Lower lobe of right lung (tissue), 2 donors: ENCODE results near the gene IFNE. TPM values are rescaled to one million over a fixed set of nuclear protein-coding genes. Genes with fewer than 3 reads are reported as not detected.

Source experiments
- ATAC-seq, 2 donors: fragments of 200-7000 bp; cut with Tn5 transposase; one replicate each; pipeline ENCODE4 v1.9.1; 2020 to 2022; ENCODE audit warnings: mild to moderate bottlenecking in 2 of 2, moderate library complexity in 2 of 2
- DNase-seq: peaks from one replicate; pipeline ENCODE4 v3.0.0-alpha.2; 2020
- H3K27ac ChIP-seq: fragments of 200-600 bp; one replicate; pipeline ENCODE4 v1.8.0; 2022
- H3K27me3 ChIP-seq: fragments of 200-600 bp; one replicate; pipeline ENCODE4 v1.8.0; 2022; ENCODE audit warnings: low read depth
- H3K36me3 ChIP-seq: fragments of 200-600 bp; one replicate; pipeline ENCODE4 v1.8.0; 2022; ENCODE audit warnings: mild to moderate bottlenecking
- H3K4me1 ChIP-seq: fragments of 200-600 bp; one replicate; pipeline ENCODE4 v1.8.0; 2022
- H3K4me3 ChIP-seq: fragments of 200-600 bp; one replicate; pipeline ENCODE4 v1.8.0; 2022; ENCODE audit warnings: mild to moderate bottlenecking
- H3K9me3 ChIP-seq: fragments of 200-600 bp; one replicate; pipeline ENCODE4 v1.8.0; 2022
- CTCF ChIP-seq: fragments of 200-600 bp; IDR thresholded peaks from one replicate; pipeline ENCODE4 v1.8.0; 2022; ENCODE audit warnings: antibody characterized with exemption, mild to moderate bottlenecking
- intact Hi-C: fragments of 100-400 bp; cut with DNase I; formaldehyde crosslinking; loops from one replicate; pipeline ENCODE4 v1.11.0; 2022
- total RNA-seq: library from RNA; stranded (reverse); fragmentation: NEBNext Ultra II Directional; extraction: Animal tissue kit (Norgen Biotek cat#: 25700); gene quantifications from one replicate; pipeline ENCODE4 v1.2.1, GENCODE V29; 2021
- donor health status: DM: no; HTN: yes; CAD: no; lungs with severe emphysema.

IFNE gene
- total RNA-seq, 1 donor from 2014 or later, result not detected

- intact Hi-C loops, result no loop called here
- no peak overlapping the region for H3K27ac ChIP-seq
- H3K4me3 ChIP-seq, result no peak overlapping the region
- no peak for ATAC-seq
- no peak for TF ChIP-seq CTCF
- H3K9me3 ChIP-seq, result no peaks in the 10 kb centered on the region
- H3K36me3 ChIP-seq, result no peaks in the 10 kb centered on the region
- no peaks in the 10 kb centered on the region for H3K27me3 ChIP-seq
- no peak for DNase-seq
- H3K4me1 ChIP-seq, result no peaks in the 10 kb centered on the region
Measured at GRCh38 chr9:21523021-21524014, 41.2 kb upstream of the IFNE start.

- no peaks in the 10 kb centered on the region for H3K4me1 ChIP-seq
- H3K27ac ChIP-seq, result no peak overlapping the region
- no peak for ATAC-seq
- DNase-seq, result no peak
- no peaks in the 10 kb centered on the region for H3K9me3 ChIP-seq
- no peak overlapping the region for H3K4me3 ChIP-seq
- intact Hi-C loops, result no loop called here
- no peaks in the 10 kb centered on the region for H3K36me3 ChIP-seq
- no peaks in the 10 kb centered on the region for H3K27me3 ChIP-seq
- TF ChIP-seq CTCF, result no peak
Measured at GRCh38 chr9:21522348-21522747, 40.2 kb upstream of the IFNE start.

- Histone ChIP-seq H3K9me3 (no peaks in the 10 kb centered on the region), H3K27ac (no peak overlapping the region), H3K4me3 (no peak overlapping the region), H3K4me1 (no peaks in the 10 kb centered on the region), H3K27me3 (no peaks in the 10 kb centered on the region), H3K36me3 (no peaks in the 10 kb centered on the region)
- DNase-seq (no peak), ATAC-seq (no peak)
- intact Hi-C loops, result no loop called here
- no peak for TF ChIP-seq CTCF
Measured at GRCh38 chr9:21521448-21521847, 39.3 kb upstream of the IFNE start.

- Histone ChIP-seq H3K4me3 (no peak overlapping the region), H3K36me3 (no peaks in the 10 kb centered on the region), H3K4me1 (no peaks in the 10 kb centered on the region), H3K27ac (no peak overlapping the region), H3K27me3 (no peaks in the 10 kb centered on the region), H3K9me3 (no peaks in the 10 kb centered on the region)
- intact Hi-C loops, result no loop called here
- no peak for ATAC-seq
- DNase-seq, result no peak
- no peak for TF ChIP-seq CTCF
Measured at GRCh38 chr9:21520501-21521228, 38.6 kb upstream of the IFNE start.

GRCh38 chr9:21519855-21520434 lies 37.8 kb upstream of the IFNE start:
- DNase-seq (no peak), ATAC-seq (no peak)
- Histone ChIP-seq H3K9me3 (no peaks in the 10 kb centered on the region), H3K4me1 (no peaks in the 10 kb centered on the region), H3K4me3 (no peak overlapping the region), H3K27ac (no peak overlapping the region), H3K36me3 (no peaks in the 10 kb centered on the region), H3K27me3 (no peaks in the 10 kb centered on the region)
- intact Hi-C loops, result no loop called here
- TF ChIP-seq CTCF, result no peak
